ENCODE results near the gene CHIT1. TPM values are rescaled to one million over a fixed set of nuclear protein-coding genes. Genes with fewer than 3 reads are reported as not detected.

Gene CHIT1
- total and polyA plus RNA-seq, 2 of the 8 experiments (the other 6 are each of a cell fraction or from before 2014, with no cell fraction given), result not detected

DNA sequence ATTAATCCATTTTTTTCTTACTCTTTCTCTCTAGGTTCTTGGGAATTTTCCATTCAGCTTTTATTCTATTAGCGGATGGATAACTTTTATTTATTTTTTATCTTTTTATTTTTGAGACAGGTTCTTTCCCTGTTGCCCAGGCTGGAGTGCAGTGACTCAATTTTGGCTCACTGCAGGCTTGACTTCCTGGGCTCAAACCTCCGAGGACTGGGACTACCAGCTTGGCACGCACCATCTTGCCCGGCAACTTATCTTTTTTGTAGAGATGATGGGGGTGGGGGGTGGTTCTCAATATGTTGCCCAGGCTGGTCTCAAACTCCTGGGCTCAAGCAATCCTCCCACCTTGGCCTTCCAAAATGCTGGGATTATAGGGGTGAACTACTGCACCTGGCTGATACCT, 36.1 kb upstream of the CHIT1 start:
- Histone ChIP-seq H2AFZ (ENCODE audit: low read length) (no peak overlapping the region), H3K23ac (ENCODE audit: insufficient read length) (no peak overlapping the region), H4K91ac (replicated peaks; ENCODE audit: insufficient read length, low read length) (no peak overlapping the region), H3K4me1 (replicated peaks in 1 of 4; ENCODE audit: control insufficient read depth in 3 of 4, insufficient read depth in 4 of 4, low read length in 3 of 4) (peaks cover 0 to 3% (median 1%) of the 10 kb centered on the region in 4 experiments; a peak in 2 of 7 replicates), H4K8ac (ENCODE audit: extremely low read depth, insufficient read depth, low read length) (no peak overlapping the region), H3K4me3 (ENCODE audit: extremely low read depth in 1 of 4, insufficient read depth in 2 of 4, low read depth in 3 of 4, low read length in 4 of 4) (no peak overlapping the region), H3K79me2 (ENCODE audit: control insufficient read depth in 1 of 2, insufficient read depth in 2 of 2, low read length in 2 of 2) (no peaks in the 10 kb centered on the region), H3K9me3 (ENCODE audit: insufficient read depth in 2 of 2, low read depth in 1 of 2, low read length in 1 of 2) (no peaks in the 10 kb centered on the region), H3K27me3 (replicated peaks in 1 of 4; ENCODE audit: control insufficient read depth in 3 of 4, extremely low read depth in 1 of 4, insufficient read depth in 3 of 4, low read length in 3 of 4) (no peaks in the 10 kb centered on the region), H3K23me2 (ENCODE audit: low read depth, low read length) (0 out of 2 replicates have a peak, but pooled peaks cover 2% of the 10 kb centered on the region), H3K79me1 (ENCODE audit: low read depth, low read length) (no peaks in the 10 kb centered on the region), H2BK5ac (ENCODE audit: low read depth, low read length) (no peak overlapping the region), H4K20me1 (replicated peaks in 1 of 2; ENCODE audit: control insufficient read depth in 1 of 2, insufficient read depth in 2 of 2, low read length in 2 of 2) (no peaks in the 10 kb centered on the region), H3K9ac (replicated peaks in 1 of 4; ENCODE audit: extremely low read depth in 1 of 4, low read depth in 3 of 4, low read length in 3 of 4) (no peak overlapping the region), H2BK15ac (ENCODE audit: low read length) (no peak overlapping the region), H3K14ac (ENCODE audit: insufficient read length) (no peak overlapping the region), H3K56ac (replicated peaks; ENCODE audit: insufficient read length, low read depth, low read length) (no peak overlapping the region), H3K4ac (replicated peaks; ENCODE audit: insufficient read length, low read depth, low read length) (no peak overlapping the region), H3K27ac (ENCODE audit: low read depth, low read length) (no peak overlapping the region), H4K5ac (ENCODE audit: insufficient read length, low read depth, low read length) (no peak overlapping the region), H2BK20ac (ENCODE audit: low read length) (no peak overlapping the region), H3K4me2 (ENCODE audit: insufficient read depth in 1 of 2, low read depth in 2 of 2, low read length in 2 of 2) (no peak overlapping the region), H3K36me3 (ENCODE audit: control insufficient read depth in 2 of 4, insufficient read depth in 4 of 4, low read length in 3 of 4) (no peaks in the 10 kb centered on the region), H2BK12ac (ENCODE audit: low read depth, low read length) (no peak overlapping the region), H2AK5ac (ENCODE audit: low read depth, low read length) (no peak overlapping the region), H2BK120ac (replicated peaks; ENCODE audit: low read depth, low read length) (no peak overlapping the region), H3K18ac (ENCODE audit: extremely low read depth, low read length) (no peak overlapping the region)
- TF ChIP-seq JUND (IDR thresholded peaks at IDR 0.05; ENCODE audit: low read length) (no peak), PHF8 (conservative IDR thresholded peaks at IDR 0.05; ENCODE audit: low read depth, low read length) (no peak), EP300 (IDR thresholded peaks at IDR 0.05; ENCODE audit: borderline replicate concordance in 1 of 2, low read depth in 2 of 2, low read length in 2 of 2) (no peak), SP2 (IDR thresholded peaks at IDR 0.05; ENCODE audit: low read length) (no peak), CBX5 (IDR thresholded peaks at IDR 0.05; ENCODE audit: low read depth, low read length) (no peak), BACH1 (IDR thresholded peaks at IDR 0.05; ENCODE audit: low read length) (no peak), SUZ12 (IDR thresholded peaks at IDR 0.05; ENCODE audit: low read length) (no peak)
- TF ChIP-seq, protein P1, sequence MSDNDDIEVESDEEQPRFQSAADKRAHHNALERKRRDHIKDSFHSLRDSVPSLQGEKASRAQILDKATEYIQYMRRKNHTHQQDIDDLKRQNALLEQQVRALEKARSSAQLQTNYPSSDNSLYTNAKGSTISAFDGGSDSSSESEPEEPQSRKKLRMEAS (IDR thresholded peaks at IDR 0.05), result no peak
- TF ChIP-seq, protein P2, sequence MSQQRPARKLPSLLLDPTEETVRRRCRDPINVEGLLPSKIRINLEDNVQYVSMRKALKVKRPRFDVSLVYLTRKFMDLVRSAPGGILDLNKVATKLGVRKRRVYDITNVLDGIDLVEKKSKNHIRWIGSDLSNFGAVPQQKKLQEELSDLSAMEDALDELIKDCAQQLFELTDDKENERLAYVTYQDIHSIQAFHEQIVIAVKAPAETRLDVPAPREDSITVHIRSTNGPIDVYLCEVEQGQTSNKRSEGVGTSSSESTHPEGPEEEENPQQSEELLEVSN (IDR thresholded peaks at IDR 0.05), result no peak
- DNase-seq (ENCODE audit: low read depth in 1 of 2, low spot score in 2 of 2) (no peak), FAIRE-seq (no peak)
- CTCF ChIA-PET (ENCODE audit: partially characterized antibody), result interaction anchor here (0.6 to 39.0 kb wide), 16 partner anchors 23 to 339 kb away, joined by 3 to 785 read pairs (median 3); no protein-coding TSS in a partner anchor
- POLR2A ChIA-PET (ENCODE audit: partially characterized antibody), result interaction anchor here (0.6 kb wide), 1 partner anchor 21 kb away, joined by 3 read pairs; no protein-coding TSS in a partner anchor
- 91% methylated on average over 4 of the region's 4 CpGs; no CpG with 5 or more reads in 1 of the 2 experiments for WGBS, 2 experiments (ENCODE audit: extremely low coverage in 1 of 2, insufficient coverage in 1 of 2, insufficient read length in 1 of 2, insufficient replicate concordance in 2 of 2, low coverage in 1 of 2, low lambda C conversion rate in 2 of 2, missing lambda C conversion rate in 1 of 2)

All from H1 (cell line).